ENCODE measurements around the gene TMCC2.
"Not testable (repeated sequence)": the region's sequence is repeated elsewhere in the genome, so short reads cannot be mapped to it uniquely, and the experiment has no call there.

TMCC2 gene

GRCh38 chr1:205280666-205281395 lies 53.1 kb downstream of the TMCC2 start:
- not testable (repeated sequence) for DNase-seq (ENCODE audit: low read depth in 2 of 2)

GRCh38 chr1:205283270-205284147 lies 55.8 kb downstream of the TMCC2 start:
- no peak for DNase-seq (ENCODE audit: low read depth in 2 of 2)

- peak; percentile 76 to 81 for DNase-seq (ENCODE audit: low read depth in 2 of 2)
These were observed 56.8 kb downstream of the TMCC2 start for GRCh38 chr1:205284420-205285144.

GRCh38 chr1:205285381-205286101 lies 57.8 kb downstream of the TMCC2 start:
- peak; percentile 31 to 34 for DNase-seq (ENCODE audit: low read depth in 2 of 2)

- peak in 1 of 2 donors; percentile 36 for DNase-seq (ENCODE audit: low read depth in 2 of 2)
These were observed 58.7 kb downstream of the TMCC2 start for GRCh38 chr1:205286335-205286950.

- no peak for DNase-seq (ENCODE audit: low read depth in 2 of 2)
These were observed 59.3 kb downstream of the TMCC2 start for GRCh38 chr1:205287076-205287475.

- DNase-seq (ENCODE audit: low read depth in 2 of 2) = peak; percentile 48 to 69
These were observed 60.2 kb downstream of the TMCC2 start for GRCh38 chr1:205287767-205288559.

- no peak for DNase-seq (ENCODE audit: low read depth in 2 of 2)
These were observed 63.9 kb downstream of the TMCC2 start for GRCh38 chr1:205291596-205291995.

- DNase-seq (ENCODE audit: low read depth in 2 of 2) = no peak
These were observed 65.8 kb downstream of the TMCC2 start for GRCh38 chr1:205293350-205294074.

- DNase-seq (ENCODE audit: low read depth in 2 of 2) = no peak
These were observed 66.6 kb downstream of the TMCC2 start for GRCh38 chr1:205294175-205294917.

GRCh38 chr1:205294934-205295333 lies 67.2 kb downstream of the TMCC2 start:
- no peak for DNase-seq (ENCODE audit: low read depth in 2 of 2)

GRCh38 chr1:205296154-205296553 lies 68.4 kb downstream of the TMCC2 start:
- DNase-seq (ENCODE audit: low read depth in 2 of 2) = no peak

GRCh38 chr1:205297546-205298177 lies 69.9 kb downstream of the TMCC2 start:
- not testable (repeated sequence) for DNase-seq (ENCODE audit: low read depth in 2 of 2)

- no peak for DNase-seq (ENCODE audit: low read depth in 2 of 2)
These were observed 70.6 kb downstream of the TMCC2 start for GRCh38 chr1:205298191-205298994.

- no peak for DNase-seq (ENCODE audit: low read depth in 2 of 2)
These were observed 72.4 kb downstream of the TMCC2 start for GRCh38 chr1:205300149-205300548.

- no peak for DNase-seq (ENCODE audit: low read depth in 2 of 2)
These were observed 73.6 kb downstream of the TMCC2 start for GRCh38 chr1:205301205-205301821.

Measured in stimulated activated CD8-positive, alpha-beta memory T cell treated with anti-CD3 and anti-CD28 coated beads, Interleukin-7, amount 100 ng/mL, for 1 hour (primary cell).